ENCODE results near the gene BPIFB3. TPM values are rescaled to one million over a fixed set of nuclear protein-coding genes. Genes with fewer than 3 reads are reported as not detected.

BPIFB3 gene
- total and polyA plus RNA-seq, 2 experiments from 2014 or later: not detected

DNA sequence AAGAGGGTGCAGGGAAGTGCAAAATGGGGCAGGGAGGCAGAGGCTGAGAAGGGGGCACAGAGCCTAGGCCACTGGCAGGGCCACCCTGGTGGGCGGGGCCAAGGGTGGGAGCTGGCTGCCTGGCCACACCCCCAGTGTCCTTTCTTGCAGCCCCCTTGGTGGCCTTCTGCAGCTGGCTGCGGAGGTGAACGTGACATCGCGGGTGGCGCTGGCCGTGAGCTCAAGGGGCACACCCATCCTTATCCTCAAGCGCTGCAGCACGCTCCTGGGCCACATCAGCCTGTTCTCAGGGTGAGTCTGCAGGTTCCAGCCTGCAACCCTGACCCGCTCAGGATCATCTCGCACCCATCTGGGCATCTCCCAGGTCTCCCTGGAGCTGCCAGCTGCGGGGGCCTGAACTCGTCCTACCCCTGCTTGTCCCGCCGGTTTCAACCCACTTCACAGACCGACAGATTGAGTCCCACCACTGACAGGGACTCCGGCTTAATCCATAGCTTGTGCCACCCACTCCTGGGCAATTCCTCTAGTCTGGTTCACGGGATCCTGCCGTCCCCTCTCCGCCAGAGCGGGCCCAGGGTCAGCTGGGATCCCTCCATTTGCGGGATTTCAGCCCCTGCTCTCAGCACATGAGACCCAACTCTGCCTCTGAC is 6.2 kb downstream of the BPIFB3 start:
- no peaks in the 10 kb centered on the region for H3K36me3 ChIP-seq (replicated peaks; ENCODE audit: insufficient read depth, low read depth)
- DNase-seq (ENCODE audit: low spot score): no peak
- no peak overlapping the region for H2AFZ ChIP-seq
- H3K9me2 ChIP-seq (replicated peaks; ENCODE audit: insufficient read depth): no peaks in the 10 kb centered on the region
- H3K4me3 ChIP-seq: no peak overlapping the region
- no peaks in the 10 kb centered on the region for H4K20me1 ChIP-seq (ENCODE audit: insufficient read depth, poor library complexity, severe bottlenecking)
- H3K4me2 ChIP-seq: no peak overlapping the region
- H3K79me2 ChIP-seq: no peaks in the 10 kb centered on the region
- 92% methylated on average over 22 of the region's 22 CpGs for WGBS (ENCODE audit: low lambda C conversion rate, missing lambda C conversion rate)
- no peaks in the 10 kb centered on the region for H3K9me3 ChIP-seq (ENCODE audit: low read depth)
- H3K4me1 ChIP-seq (ENCODE audit: insufficient read depth): no peaks in the 10 kb centered on the region
- H3K27me3 ChIP-seq: peaks cover 11% of the 10 kb centered on the region
- no peak overlapping the region for H3K27ac ChIP-seq
- TF ChIP-seq EZH2phosphoT487 (IDR thresholded peaks at IDR 0.05; ENCODE audit: low read depth, severe bottlenecking, unreplicated experiment): no peak
- TF ChIP-seq, protein P1, sequence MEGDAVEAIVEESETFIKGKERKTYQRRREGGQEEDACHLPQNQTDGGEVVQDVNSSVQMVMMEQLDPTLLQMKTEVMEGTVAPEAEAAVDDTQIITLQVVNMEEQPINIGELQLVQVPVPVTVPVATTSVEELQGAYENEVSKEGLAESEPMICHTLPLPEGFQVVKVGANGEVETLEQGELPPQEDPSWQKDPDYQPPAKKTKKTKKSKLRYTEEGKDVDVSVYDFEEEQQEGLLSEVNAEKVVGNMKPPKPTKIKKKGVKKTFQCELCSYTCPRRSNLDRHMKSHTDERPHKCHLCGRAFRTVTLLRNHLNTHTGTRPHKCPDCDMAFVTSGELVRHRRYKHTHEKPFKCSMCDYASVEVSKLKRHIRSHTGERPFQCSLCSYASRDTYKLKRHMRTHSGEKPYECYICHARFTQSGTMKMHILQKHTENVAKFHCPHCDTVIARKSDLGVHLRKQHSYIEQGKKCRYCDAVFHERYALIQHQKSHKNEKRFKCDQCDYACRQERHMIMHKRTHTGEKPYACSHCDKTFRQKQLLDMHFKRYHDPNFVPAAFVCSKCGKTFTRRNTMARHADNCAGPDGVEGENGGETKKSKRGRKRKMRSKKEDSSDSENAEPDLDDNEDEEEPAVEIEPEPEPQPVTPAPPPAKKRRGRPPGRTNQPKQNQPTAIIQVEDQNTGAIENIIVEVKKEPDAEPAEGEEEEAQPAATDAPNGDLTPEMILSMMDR (IDR thresholded peaks at IDR 0.05; ENCODE audit: poor library complexity): no peak
- TF ChIP-seq EZH2 (IDR thresholded peaks at IDR 0.05; ENCODE audit: borderline replicate concordance): no peak

DNA sequence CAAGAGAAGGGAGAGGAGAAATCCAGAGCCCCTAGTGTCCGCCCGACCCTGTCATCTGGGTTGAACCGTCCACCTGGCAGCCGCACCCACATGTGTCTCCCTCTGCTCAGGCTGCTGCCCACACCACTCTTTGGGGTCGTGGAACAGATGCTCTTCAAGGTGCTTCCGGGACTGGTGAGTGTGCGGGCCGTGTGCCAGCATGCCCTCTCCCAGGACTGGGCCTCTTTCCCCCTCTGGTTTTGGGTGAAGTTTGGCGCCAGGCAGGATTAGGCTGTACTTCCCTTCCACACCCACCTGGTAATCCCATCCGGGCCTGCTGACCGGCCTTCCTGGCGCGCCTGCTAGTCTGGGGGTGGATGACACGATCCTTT is 7.9 kb downstream of the BPIFB3 start:
- no peaks in the 10 kb centered on the region for H3K9me3 ChIP-seq (ENCODE audit: low read depth)
- WGBS (ENCODE audit: low lambda C conversion rate, missing lambda C conversion rate): 89% methylated on average over 14 of the region's 14 CpGs
- H3K79me2 ChIP-seq: no peaks in the 10 kb centered on the region
- no peak for DNase-seq (ENCODE audit: low spot score)
- no peaks in the 10 kb centered on the region for H3K4me1 ChIP-seq (ENCODE audit: insufficient read depth)
- H3K36me3 ChIP-seq (replicated peaks; ENCODE audit: insufficient read depth, low read depth): no peaks in the 10 kb centered on the region
- H3K27me3 ChIP-seq: peaks cover 3% of the 10 kb centered on the region
- TF ChIP-seq, protein P1 (IDR thresholded peaks at IDR 0.05; ENCODE audit: poor library complexity): no peak
- TF ChIP-seq EZH2 (IDR thresholded peaks at IDR 0.05; ENCODE audit: borderline replicate concordance) (no peak), EZH2phosphoT487 (IDR thresholded peaks at IDR 0.05; ENCODE audit: low read depth, severe bottlenecking, unreplicated experiment) (no peak)
- H2AFZ ChIP-seq: no peak overlapping the region
- H3K4me3 ChIP-seq: no peak overlapping the region
- no peaks in the 10 kb centered on the region for H4K20me1 ChIP-seq (ENCODE audit: insufficient read depth, poor library complexity, severe bottlenecking)
- H3K27ac ChIP-seq: no peak overlapping the region
- no peak overlapping the region for H3K4me2 ChIP-seq
- H3K9me2 ChIP-seq (replicated peaks; ENCODE audit: insufficient read depth): no peaks in the 10 kb centered on the region

DNA sequence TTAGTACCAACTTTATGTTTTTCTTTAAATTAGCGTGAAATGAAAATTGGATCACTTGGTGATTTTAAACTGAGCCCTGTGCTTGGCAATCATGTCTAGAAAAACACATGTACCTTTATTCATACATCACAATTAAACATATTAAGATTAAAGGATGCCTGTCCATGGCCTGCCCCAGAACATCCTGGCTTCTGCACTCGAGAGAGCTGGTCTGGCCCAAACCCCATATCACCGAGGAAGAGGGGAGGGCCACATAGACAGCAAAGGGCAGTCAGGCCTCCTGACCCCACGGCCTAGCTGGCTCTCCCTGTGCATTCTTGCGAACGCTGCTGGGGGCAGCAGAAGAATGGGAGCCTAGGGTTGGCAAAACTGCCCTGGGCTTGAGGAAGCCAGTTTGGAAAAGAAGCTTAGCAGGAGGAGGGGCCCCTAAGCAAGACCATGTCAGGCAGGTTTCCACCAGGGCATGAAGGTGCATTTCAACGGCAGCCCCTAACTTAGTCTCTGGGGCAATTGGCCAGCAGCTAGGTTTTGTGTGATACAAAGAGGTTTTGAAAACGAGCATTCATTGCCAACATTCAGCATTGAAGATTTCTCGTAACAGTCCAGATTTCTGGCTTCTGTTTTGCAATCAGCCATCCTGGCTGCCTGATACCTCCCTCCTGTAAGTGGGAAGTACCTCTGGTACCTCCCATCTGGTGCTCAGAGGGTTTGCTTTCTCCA is 8.6 kb downstream of the BPIFB3 start:
- Histone ChIP-seq H3K4me3 (no peak overlapping the region), H3K9me3 (ENCODE audit: low read depth) (no peaks in the 10 kb centered on the region), H3K4me1 (ENCODE audit: insufficient read depth) (no peaks in the 10 kb centered on the region), H4K20me1 (ENCODE audit: insufficient read depth, poor library complexity, severe bottlenecking) (no peaks in the 10 kb centered on the region), H3K27me3 (peaks cover 3% of the 10 kb centered on the region), H3K36me3 (replicated peaks; ENCODE audit: insufficient read depth, low read depth) (no peaks in the 10 kb centered on the region), H3K79me2 (no peaks in the 10 kb centered on the region), H3K27ac (no peak overlapping the region), H3K4me2 (no peak overlapping the region), H2AFZ (no peak overlapping the region), H3K9me2 (replicated peaks; ENCODE audit: insufficient read depth) (no peaks in the 10 kb centered on the region)
- DNase-seq (ENCODE audit: low spot score): no peak
- TF ChIP-seq EZH2phosphoT487 (IDR thresholded peaks at IDR 0.05; ENCODE audit: low read depth, severe bottlenecking, unreplicated experiment): no peak
- TF ChIP-seq EZH2 (IDR thresholded peaks at IDR 0.05; ENCODE audit: borderline replicate concordance): no peak
- TF ChIP-seq, protein P1 (IDR thresholded peaks at IDR 0.05; ENCODE audit: poor library complexity): no peak
- 71% methylated on average over 9 of the region's 9 CpGs for WGBS (ENCODE audit: low lambda C conversion rate, missing lambda C conversion rate)
